NK-92 treated with Interleukin-12 subunit alpha and Interleukin-12 subunit beta, amount 100 ng/mL, for 24 hours (cell line): ENCODE data around the gene PPP1R7.

Experiments
- DNase-seq: peaks from one replicate; lab custom pipeline; 2025; lab: John Stamatoyannopoulos, UW

Gene PPP1R7

DNA sequence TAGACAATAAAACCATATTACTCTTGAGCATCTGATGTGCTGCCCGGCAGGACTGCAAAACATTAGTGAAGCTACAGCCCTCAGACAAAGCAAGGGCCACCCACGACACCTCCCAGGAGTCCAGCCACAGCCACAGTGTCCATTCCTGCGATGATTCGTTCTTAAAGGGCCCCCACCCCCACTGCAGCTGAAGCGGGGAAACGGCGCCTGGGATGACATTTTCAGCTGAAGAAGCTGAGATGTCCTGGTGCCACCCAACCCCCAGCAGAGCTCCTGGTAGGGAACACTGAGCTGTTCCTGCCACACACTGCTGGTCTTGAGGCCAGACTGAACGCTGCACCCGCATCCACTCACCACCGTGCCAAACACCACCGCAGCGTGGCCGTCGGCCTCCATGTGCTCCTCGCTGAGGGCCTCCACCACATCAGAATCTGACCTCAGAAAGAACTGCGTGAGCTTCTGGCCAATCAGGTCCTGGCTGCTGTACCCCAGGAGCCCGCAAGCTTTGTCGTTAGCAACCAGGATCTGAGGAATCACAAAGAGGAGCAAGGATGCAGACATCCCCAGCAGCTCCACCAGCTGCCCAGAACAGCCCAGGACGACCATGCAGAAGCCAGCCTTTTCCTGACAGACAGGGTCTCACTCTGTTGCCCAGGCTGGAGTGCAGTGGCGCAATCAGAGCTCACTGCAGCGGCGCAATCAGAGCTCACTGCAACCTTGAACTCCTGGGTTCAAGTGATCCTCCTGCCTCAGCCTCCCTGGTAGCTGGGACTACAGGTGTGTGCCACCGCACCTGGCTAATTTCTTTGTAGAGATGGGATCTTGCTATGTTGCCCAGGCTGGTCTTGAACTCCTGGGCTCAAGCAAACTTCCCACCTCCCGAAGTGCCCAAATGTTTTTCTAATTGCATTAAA, 10.5 kb upstream of the PPP1R7 start:
- DNase-seq = no peak

GRCh38 chr2:241140445-241140840, 9.8 kb upstream of the PPP1R7 start:
- no peak for DNase-seq

GRCh38 chr2:241141214-241141770, 9.0 kb upstream of the PPP1R7 start:
- no peak for DNase-seq

DNA sequence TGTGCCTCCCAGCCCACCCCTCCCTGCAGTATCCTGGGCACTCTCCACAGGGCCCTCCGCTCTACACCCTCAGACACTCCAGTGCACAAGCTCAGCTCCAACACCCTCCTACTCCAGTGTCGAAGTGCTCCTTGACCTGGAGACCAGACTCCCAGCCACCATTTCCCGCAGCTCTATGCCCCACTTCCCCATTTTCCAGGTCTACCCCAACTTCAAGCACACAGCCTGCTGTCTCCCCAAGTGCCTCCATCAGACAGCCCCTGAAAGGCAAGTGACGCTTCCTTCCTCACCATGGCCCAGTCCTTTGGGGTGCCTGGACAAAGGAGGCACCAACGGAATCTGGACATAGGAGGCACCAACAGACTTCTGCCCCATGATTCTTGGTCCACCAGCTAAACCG, 8.2 kb upstream of the PPP1R7 start:
- no peak for DNase-seq

GRCh38 chr2:241142593-241142992, 7.7 kb upstream of the PPP1R7 start:
- DNase-seq = no peak

DNA sequence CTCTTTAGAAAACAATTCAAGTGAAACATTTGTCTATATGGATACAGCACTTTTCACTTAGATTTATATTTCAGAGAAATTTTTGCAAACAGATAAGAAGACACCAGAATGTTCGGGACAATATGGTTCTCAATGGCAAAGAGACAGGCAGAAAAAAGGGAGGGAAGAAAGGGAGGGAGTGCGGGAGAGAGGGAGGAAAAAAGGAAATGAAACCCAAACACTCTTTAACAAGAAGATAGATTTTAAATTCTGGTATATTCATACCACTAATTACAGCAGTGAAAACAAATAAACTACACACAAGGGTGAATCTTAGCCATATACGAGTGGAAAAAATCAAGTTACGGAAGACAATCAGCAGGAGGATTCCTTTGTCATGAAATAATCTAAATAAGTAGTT, 4.0 kb upstream of the PPP1R7 start:
- DNase-seq = no peak

DNA sequence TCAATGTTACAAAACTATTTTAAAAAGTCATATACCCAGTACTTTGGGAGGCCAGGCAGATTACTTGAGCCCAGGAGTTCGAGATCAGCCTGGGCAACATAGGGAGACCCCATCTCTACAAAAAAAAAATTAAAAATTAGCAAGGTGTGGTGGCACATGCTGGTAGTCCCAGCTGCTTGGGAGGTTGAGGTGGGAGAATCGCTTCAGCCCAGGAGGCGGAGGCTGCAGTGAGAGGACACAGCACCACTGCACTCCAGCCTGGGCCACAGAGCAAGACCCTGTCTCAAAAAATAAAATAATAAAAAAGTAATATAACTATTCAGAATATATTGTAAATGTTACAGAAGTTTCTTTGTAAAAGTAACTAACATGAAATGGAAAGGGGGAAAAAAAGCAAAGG, 2.9 kb upstream of the PPP1R7 start:
- no peak for DNase-seq

GRCh38 chr2:241148239-241148638, 2.0 kb upstream of the PPP1R7 start:
- DNase-seq = no peak

GRCh38 chr2:241148891-241149674, 1.2 kb upstream of the PPP1R7 start, which contains the start of gene PASK:
TSS of gene PASK (minus strand) at chr2:241149472. CDS start at chr2:241143032, 6,440 bp downstream.
- peak; percentile 93 for DNase-seq

GRCh38 chr2:241149675-241149924, 667 bp upstream of the PPP1R7 start:
- no peak for DNase-seq

DNA sequence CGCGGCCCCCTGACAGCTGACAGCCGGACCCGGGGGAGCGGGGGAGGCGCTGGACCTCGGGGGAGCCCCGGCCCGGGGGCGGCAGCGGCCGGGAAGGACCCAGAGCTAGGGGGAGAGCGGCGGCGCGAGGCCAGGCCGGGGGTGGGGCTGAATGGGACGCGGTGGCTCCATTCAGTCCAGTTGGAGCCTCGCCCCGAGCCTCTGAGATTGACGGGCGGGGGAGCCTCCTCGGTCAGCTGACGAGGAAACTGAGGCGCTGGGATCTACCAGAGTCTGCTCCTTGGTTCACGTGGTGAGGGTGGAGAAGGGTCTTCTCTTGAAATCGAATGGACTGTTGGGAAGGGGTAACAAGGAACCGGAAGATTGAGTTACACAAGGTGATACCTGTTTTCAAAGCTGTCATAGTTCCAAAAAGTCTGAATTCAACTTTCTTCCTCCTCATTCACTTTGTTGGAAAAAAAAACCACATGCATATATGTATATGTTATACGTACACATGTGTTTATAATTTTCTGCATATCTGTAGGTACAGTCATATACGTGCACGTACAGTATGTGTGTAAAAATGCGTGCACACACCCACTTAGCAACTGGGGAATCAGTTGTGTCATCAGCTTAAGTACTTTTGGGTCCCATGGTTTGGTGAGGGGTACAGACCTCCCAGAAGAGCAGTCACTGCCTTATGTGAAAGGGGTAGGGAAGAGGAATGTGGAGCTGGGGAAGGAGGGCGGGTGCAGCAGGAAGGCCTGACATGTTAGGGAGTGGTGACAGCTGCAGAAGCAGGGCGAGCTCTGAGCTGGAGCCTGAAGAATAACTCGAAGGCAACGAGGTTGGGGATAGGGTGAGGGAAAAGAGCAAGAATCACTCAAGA, 628 bp downstream of the PPP1R7 start:
- DNase-seq = no peak

DNA sequence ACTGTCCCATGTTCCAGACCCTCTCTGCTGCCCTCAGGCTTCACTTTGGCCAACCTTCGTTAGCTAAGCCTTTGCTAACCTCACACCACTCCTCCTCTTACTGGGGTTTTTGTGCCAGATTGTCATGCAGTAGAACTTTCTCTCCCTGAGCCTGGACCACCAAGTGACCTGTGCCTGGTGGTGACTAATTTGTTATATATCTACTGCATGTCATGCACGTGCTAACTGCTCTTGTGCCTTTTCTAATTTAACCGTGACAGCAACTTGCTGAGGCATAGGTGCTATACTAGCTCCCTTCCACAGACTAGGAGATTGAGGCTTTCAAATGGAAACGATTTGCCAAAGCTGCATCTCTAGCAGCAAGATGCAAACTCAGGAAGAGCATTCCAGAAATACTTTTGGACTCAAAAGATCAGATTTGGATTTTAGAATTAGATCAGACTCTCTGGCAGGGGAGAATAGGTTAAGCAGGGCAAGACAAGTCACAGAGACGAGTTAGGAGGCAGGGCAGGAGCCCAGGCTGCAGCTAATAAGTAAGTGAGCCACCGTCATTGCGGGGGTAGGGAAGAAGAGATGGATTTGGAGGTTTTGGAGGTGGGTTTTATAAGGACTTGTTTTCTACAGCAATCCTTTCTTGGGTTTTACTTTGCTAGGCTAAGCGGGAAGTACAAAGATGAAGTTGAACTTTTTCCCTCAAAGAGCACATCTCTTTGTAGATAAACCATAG, 1.8 kb downstream of the PPP1R7 start:
- DNase-seq = no peak

GRCh38 chr2:241153616-241154015, 3.3 kb downstream of the PPP1R7 start:
- no peak for DNase-seq

DNA sequence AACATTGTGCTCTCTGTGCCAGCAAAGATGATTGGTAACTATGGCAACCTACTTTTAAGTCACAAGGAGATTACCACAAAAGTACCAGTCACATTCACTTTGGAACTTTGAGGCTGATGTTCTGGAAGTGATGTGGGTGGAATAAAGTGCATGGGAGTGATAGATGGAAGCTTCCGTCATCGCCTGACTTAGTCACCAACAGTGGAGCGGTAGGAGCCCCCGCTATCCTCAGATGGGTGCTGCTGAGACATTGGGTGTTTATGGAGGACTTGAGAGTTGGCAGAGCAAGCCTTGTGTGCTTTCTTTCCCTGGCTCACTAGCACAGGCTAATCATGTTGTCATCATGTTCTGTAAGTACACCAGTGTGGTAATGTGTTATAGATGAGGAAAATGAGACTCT, 4.6 kb downstream of the PPP1R7 start:
- DNase-seq = no peak

DNA sequence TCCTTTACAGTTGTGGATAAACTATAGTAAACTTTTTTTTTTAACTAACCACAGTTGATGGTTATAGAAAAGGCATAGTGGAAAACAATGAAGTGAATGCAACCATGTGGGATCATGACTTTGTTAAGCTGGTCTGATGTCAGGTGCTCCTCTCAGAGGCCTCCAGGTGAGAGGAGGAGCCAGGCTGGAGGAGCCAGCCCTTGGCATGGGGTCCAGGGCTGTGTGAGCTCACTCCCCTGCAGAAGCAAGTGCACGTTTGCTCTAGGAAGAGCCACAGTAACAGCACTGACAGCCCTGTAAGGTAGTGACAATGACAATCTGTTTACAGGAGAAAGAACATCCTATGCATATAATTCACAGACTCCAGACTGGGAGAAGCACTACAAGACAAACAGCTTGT, 5.7 kb downstream of the PPP1R7 start:
- no peak for DNase-seq

GRCh38 chr2:241156971-241157441, 6.7 kb downstream of the PPP1R7 start:
- no peak for DNase-seq

DNA sequence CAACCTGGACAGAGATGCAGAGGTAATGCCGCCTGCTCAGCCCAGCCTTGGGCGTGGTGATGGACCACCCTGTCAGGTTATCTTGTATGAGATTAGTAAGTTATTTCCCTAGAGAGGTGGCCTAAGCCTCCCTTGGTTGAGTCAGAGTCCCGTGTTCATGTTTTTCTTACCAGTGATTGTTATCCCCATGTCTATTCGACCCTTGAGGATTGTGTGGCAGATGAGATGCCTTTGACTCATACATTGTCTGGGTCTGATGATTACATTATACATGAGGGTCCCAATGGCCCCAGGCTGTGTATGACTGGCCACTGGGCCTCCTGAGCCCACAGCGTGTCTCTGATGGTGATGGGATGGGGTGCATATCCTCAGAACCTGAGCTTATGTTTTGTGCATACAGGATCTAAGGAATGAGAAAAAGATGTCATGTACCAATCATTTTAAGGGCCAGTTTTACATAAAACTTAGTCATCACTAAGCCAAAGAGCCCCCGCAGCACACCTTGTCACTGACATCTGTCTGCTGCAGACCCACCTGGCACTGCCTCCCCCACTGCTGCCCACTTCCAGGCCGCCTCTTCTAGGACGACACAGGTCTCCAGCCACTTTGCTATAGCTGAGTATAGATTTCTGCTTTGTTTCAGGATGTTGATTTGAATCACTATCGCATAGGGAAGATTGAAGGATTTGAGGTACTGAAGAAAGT, 7.7 kb downstream of the PPP1R7 start:
- no peak for DNase-seq

DNA sequence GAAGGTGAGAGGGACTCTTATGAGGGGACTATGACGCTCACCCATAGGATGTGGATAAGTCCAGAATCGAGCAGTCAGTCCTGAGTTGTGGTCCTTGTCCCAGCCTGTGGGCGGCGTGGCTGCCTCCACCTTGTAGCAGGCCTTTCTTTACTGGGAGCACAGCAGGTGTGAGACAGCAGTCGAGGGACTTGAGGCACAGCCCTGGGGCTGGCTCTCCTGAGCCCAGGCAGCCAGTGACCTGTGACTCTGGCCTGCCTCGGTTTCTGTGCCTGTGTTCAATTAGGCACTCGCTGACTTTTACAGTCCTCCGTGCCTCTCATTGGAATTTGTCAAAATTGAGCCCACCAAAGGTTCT, 8.3 kb downstream of the PPP1R7 start:
- DNase-seq = no peak

GRCh38 chr2:241159116-241159515, 8.8 kb downstream of the PPP1R7 start:
- no peak for DNase-seq

GRCh38 chr2:241160318-241160717, 10.1 kb downstream of the PPP1R7 start:
- no peak for DNase-seq
